Activated CD4-positive, alpha-beta memory T cell treated with anti-CD3 and anti-CD28 coated beads for 36 hours (primary cell): ENCODE data around the gene GNAS-AS1. TPM values are rescaled to one million over a fixed set of nuclear protein-coding genes. Genes with fewer than 3 reads are reported as not detected.

ENCODE experiments used
- CTCF ChIA-PET: fragments of 350-600 bp; sonication (Branson Sonifier 250); formaldehyde crosslinking; loops from one replicate; lab custom pipeline; 2021; ENCODE audit warnings: antibody characterized with exemption, inconsistent platforms; lab: Charles Lee
- POLR2A ChIA-PET: fragments of 350-600 bp; sonication (Branson Sonifier 250); formaldehyde crosslinking; loops from one replicate; lab custom pipeline; 2021; ENCODE audit warnings: antibody characterized with exemption; lab: Charles Lee
- DNase-seq: peaks from one replicate; pipeline ENCODE4 v3.0.0-alpha.2; 2020
- H3K27ac Mint-ChIP-seq: one replicate; pipeline ENCODE4 v1.8.0; 2021; ENCODE audit warnings: mixed read lengths
- H3K27me3 Mint-ChIP-seq: one replicate; pipeline ENCODE4 v1.8.0; 2021; ENCODE audit warnings: mixed read lengths
- H3K36me3 Mint-ChIP-seq: one replicate; pipeline ENCODE4 v1.8.0; 2021; ENCODE audit warnings: mixed read lengths
- H3K4me1 Mint-ChIP-seq: one replicate; pipeline ENCODE4 v1.8.0; 2021; ENCODE audit warnings: low read depth, mixed read lengths
- H3K4me3 Mint-ChIP-seq: one replicate; pipeline ENCODE4 v1.8.0; 2021; ENCODE audit warnings: mild to moderate bottlenecking, mixed read lengths
- H3K9me3 Mint-ChIP-seq: one replicate; pipeline ENCODE4 v1.8.0; 2021; ENCODE audit warnings: mixed read lengths
- intact Hi-C: fragments of 100-400 bp; cut with micrococcal nuclease; formaldehyde crosslinking; loops from one replicate; pipeline ENCODE4 v1.15.1; 2023
- total RNA-seq, 2 experiments: library from RNA; stranded (reverse); gene quantifications; one replicate each; pipeline ENCODE4 v1.2.3, GENCODE V29; 2021

Gene GNAS-AS1
- total RNA-seq, 2 experiments from 2014 or later: 1.1 to 1.3 TPM

DNA sequence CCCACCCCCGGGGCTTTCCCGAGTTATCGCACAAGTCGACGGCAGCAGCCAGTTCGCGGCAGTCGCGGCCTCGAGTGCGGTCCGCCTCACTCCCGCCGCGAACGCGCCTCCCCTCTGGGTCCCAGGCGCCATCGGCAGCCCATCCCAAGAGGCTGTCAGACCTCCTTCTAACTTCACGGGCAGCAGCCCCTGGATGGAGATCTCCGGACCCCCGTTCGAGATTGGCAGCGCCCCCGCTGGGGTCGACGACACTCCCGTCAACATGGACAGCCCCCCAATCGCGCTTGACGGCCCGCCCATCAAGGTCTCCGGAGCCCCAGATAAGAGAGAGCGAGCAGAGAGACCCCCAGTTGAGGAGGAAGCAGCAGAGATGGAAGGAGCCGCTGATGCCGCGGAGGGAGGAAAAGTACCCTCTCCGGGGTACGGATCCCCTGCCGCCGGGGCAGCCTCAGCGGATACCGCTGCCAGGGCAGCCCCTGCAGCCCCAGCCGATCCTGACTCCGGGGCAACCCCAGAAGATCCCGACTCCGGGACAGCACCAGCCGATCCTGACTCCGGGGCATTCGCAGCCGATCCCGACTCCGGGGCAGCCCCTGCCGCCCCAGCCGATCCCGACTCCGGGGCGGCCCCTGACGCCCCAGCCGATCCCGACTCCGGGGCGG, 3.4 kb upstream of the GNAS-AS1 start:
- peak overlapping the region; percentile 32 for H3K4me3 Mint-ChIP-seq
- ChIA-PET CTCF (interaction anchor here (1.6 to 2.3 kb wide), 3 partner anchors 13 to 373 kb away, joined by 5 to 10 read pairs (median 6); no protein-coding TSS in a partner anchor), POLR2A (no interaction called here)
- intact Hi-C loops: loop anchor here (5.0 kb wide), 2 partner anchors 202 to 617 kb away; partner anchors contain the start of gene STX16
- DNase-seq: no peak
- peaks cover 45% of the 10 kb centered on the region for H3K27me3 Mint-ChIP-seq
- H3K4me1 Mint-ChIP-seq: peaks cover 17% of the 10 kb centered on the region
- no peaks in the 10 kb centered on the region for H3K9me3 Mint-ChIP-seq
- no peaks in the 10 kb centered on the region for H3K36me3 Mint-ChIP-seq
- no peak overlapping the region for H3K27ac Mint-ChIP-seq

DNA sequence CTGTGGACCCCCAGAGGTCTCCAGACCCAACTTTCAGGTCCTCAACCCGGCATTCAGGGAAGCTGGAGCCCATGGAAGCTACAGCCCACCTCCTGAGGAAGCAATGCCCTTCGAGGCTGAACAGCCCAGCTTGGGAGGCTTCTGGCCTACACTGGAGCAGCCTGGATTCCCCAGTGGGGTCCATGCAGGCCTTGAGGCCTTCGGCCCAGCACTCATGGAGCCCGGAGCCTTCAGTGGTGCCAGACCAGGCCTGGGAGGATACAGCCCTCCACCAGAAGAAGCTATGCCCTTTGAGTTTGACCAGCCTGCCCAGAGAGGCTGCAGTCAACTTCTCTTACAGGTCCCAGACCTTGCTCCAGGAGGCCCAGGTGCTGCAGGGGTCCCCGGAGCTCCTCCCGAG, 2.8 kb upstream of the GNAS-AS1 start:
- no peak overlapping the region for H3K4me3 Mint-ChIP-seq
- ChIA-PET POLR2A (no interaction called here), CTCF (interaction anchor here (1.3 to 2.3 kb wide), 4 partner anchors 14 to 372 kb away, joined by 3 to 10 read pairs (median 6); no protein-coding TSS in a partner anchor)
- intact Hi-C loops: loop anchor here (5.0 kb wide), 2 partner anchors 201 to 616 kb away; partner anchors contain the start of gene STX16
- H3K27ac Mint-ChIP-seq: no peak overlapping the region
- no peak for DNase-seq
- H3K9me3 Mint-ChIP-seq: no peaks in the 10 kb centered on the region
- H3K4me1 Mint-ChIP-seq: peaks cover 17% of the 10 kb centered on the region
- H3K36me3 Mint-ChIP-seq: no peaks in the 10 kb centered on the region
- H3K27me3 Mint-ChIP-seq: peaks cover 47% of the 10 kb centered on the region

- Mint-ChIP-seq H3K4me1 (peaks cover 23% of the 10 kb centered on the region), H3K27ac (no peak within 1 kb of the TSS), H3K27me3 (peaks cover 49% of the 10 kb centered on the region), H3K4me3 (peak within 1 kb of the TSS; percentile 86), H3K9me3 (no peaks in the 10 kb centered on the region), H3K36me3 (no peaks in the 10 kb centered on the region)
- intact Hi-C loops: loop anchor here (5.0 kb wide), 2 partner anchors 200 to 615 kb away; partner anchors contain the start of gene STX16
- POLR2A ChIA-PET: no interaction called here
- CTCF ChIA-PET: interaction anchor here (0.8 to 2.3 kb wide), 7 partner anchors 11 to 372 kb away, joined by 3 to 10 read pairs (median 3); no protein-coding TSS in a partner anchor
- peak; percentile 73 for DNase-seq
Observed at GRCh38 chr20:58852543-58853271, 2.0 kb upstream of the GNAS-AS1 start, which contains the start of gene GNAS. Gene GNAS (plus strand): TSS chr20:58852716.

DNA sequence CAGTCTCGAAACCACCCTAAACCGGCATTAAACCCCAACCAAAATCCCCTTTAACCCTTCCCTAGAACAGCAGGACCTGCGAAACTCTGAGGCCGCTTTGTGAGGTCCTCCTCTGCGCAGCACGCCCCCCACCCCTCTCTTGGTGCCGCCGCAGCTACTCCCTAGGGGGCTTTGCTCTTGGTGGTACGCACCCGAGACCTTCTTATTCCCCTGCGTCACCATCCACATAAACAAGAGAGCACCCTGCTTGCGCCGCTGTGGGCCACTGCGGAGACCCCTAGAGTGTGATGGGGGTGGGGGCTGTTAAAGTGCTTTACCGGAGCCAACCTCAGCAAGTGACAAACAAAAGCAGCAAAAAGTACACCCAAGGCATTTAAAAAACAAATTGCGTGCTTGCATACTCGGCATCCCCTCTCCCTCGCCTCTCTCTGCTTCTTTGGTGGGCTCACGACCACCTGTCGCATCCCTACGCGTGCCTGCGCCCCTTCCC, 1.3 kb upstream of the GNAS-AS1 start:
- CTCF ChIA-PET: interaction anchor here (0.8 to 2.3 kb wide), 7 partner anchors 12 to 371 kb away, joined by 3 to 10 read pairs (median 3); no protein-coding TSS in a partner anchor
- POLR2A ChIA-PET: interaction anchor here (1.4 kb wide), 1 partner anchor 201 kb away, joined by 4 read pairs; the partner anchor contains the start of gene STX16
- Mint-ChIP-seq H3K36me3 (no peaks in the 10 kb centered on the region), H3K27ac (no peak overlapping the region), H3K4me3 (peak overlapping the region; percentile 86), H3K27me3 (peaks cover 50% of the 10 kb centered on the region), H3K9me3 (no peaks in the 10 kb centered on the region), H3K4me1 (peaks cover 30% of the 10 kb centered on the region)
- intact Hi-C loops: loop anchor here (1.0 to 5.0 kb wide), 3 partner anchors 34 to 615 kb away; partner anchors contain the start of gene STX16
- DNase-seq: no peak

DNA sequence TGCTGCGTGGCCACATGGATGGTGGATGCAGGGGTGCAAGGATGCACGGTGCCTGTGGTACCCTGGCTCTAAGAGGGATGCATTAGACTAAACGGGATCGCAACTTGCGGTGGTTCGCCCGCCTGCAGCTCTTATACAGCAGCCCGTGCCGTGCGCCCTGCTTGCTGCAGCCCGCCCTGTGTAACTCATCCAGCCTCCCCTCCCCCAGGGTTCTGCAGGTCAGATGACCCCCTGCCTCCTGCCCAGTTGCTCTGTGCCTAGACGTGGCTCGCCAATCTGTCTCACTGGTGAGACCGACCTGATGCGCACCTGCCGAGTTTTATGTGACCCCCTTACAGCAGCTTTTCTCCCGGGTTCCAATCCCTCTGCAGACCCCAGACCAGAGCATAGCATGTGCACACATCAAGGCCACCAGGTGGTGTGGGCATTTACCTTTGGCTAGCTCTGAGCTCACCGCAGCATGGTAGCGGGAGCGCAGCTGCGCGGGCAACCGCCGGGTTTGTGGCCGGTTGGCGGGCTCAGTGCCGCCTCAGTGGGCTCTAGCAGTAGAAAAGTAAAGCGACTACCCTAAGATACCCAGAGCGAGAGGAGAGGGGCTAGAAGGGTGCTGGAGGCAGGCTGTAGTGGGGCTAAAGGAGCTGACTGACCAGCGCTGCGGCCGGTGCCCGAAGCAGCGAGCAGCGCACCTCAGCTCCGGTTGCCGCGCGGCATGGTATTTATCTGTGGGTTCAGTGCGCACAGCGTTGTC, 693 bp upstream of the GNAS-AS1 start:
- POLR2A ChIA-PET: interaction anchor here (1.4 kb wide), 1 partner anchor 200 kb away, joined by 4 read pairs; the partner anchor contains the start of gene STX16
- intact Hi-C loops: loop anchor here (1.0 to 5.0 kb wide), 3 partner anchors 33 to 614 kb away; partner anchors contain the start of gene STX16
- H3K4me3 Mint-ChIP-seq: peak overlapping the region; percentile 86

GRCh38 chr20:58847463-58847862, 3.2 kb downstream of the GNAS-AS1 start:
- Mint-ChIP-seq H3K9me3 (no peaks in the 10 kb centered on the region), H3K36me3 (no peaks in the 10 kb centered on the region), H3K4me1 (peaks cover 21% of the 10 kb centered on the region), H3K4me3 (no peak overlapping the region), H3K27ac (no peak overlapping the region), H3K27me3 (peaks cover 57% of the 10 kb centered on the region)
- ChIA-PET POLR2A (no interaction called here), CTCF (interaction anchor here (0.7 to 1.3 kb wide), 3 partner anchors 186 to 648 kb away, joined by 3 to 5 read pairs (median 3); no protein-coding TSS in a partner anchor)
- peak; percentile 29 for DNase-seq
- intact Hi-C loops: no loop called here

More for the DNA sequence above, 693 bp upstream of the GNAS-AS1 start:
- no peak for DNase-seq
- Mint-ChIP-seq H3K27ac (no peak overlapping the region), H3K9me3 (no peaks in the 10 kb centered on the region), H3K27me3 (peaks cover 48% of the 10 kb centered on the region), H3K4me1 (peaks cover 30% of the 10 kb centered on the region), H3K36me3 (no peaks in the 10 kb centered on the region)
- CTCF ChIA-PET: interaction anchor here (0.7 to 1.3 kb wide), 4 partner anchors 12 to 370 kb away, joined by 3 to 4 read pairs (median 3); no protein-coding TSS in a partner anchor

DNA sequence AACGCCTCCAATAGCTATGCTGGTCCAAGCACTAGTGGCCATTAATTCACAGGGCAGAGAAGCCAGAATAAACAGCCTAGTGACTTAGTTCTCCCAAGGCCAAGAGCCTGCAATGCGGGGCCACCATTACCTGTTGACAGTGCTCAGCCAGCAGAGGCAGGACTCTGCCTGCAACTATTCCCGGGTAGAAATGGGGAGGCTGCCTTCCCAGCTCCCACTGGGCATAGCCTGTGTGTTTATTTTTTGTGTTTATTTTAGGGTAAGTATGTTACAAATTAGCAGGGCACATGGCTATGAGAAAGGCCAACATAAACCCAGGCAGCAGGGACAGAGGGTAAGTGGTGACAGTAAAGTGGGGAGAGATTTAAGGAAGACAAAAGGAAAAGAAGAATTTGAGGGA, 5.0 kb downstream of the GNAS-AS1 start:
- CTCF ChIA-PET: interaction anchor here (1.1 kb wide), 1 partner anchor 195 kb away, joined by 4 read pairs; the partner anchor contains the start of gene STX16
- H3K4me3 Mint-ChIP-seq: no peak overlapping the region
- DNase-seq: no peak
- no peaks in the 10 kb centered on the region for H3K9me3 Mint-ChIP-seq
- no peak overlapping the region for H3K27ac Mint-ChIP-seq
- H3K4me1 Mint-ChIP-seq: peaks cover 19% of the 10 kb centered on the region
- peaks cover 66% of the 10 kb centered on the region for H3K27me3 Mint-ChIP-seq
- intact Hi-C loops: no loop called here
- H3K36me3 Mint-ChIP-seq: no peaks in the 10 kb centered on the region
- POLR2A ChIA-PET: no interaction called here

- ChIA-PET CTCF (interaction anchor here (0.6 kb wide), 1 partner anchor 652 kb away, joined by 3 read pairs; no protein-coding TSS in a partner anchor), POLR2A (interaction anchor here (1.0 kb wide), 1 partner anchor 454 kb away, joined by 3 read pairs; the partner anchor contains the start of gene VAPB)
- Mint-ChIP-seq H3K36me3 (no peaks in the 10 kb centered on the region), H3K4me3 (no peak overlapping the region), H3K27ac (no peak overlapping the region), H3K27me3 (peaks cover 59% of the 10 kb centered on the region), H3K4me1 (peaks cover 14% of the 10 kb centered on the region), H3K9me3 (no peaks in the 10 kb centered on the region)
- intact Hi-C loops: loop anchor here (5.0 kb wide), 1 partner anchor 361 kb away; no protein-coding TSS in a partner anchor
- no peak for DNase-seq
Observed at GRCh38 chr20:58843128-58843556, 7.6 kb downstream of the GNAS-AS1 start.

- Mint-ChIP-seq H3K4me3 (no peak overlapping the region), H3K36me3 (no peaks in the 10 kb centered on the region), H3K9me3 (no peaks in the 10 kb centered on the region), H3K4me1 (peaks cover 5% of the 10 kb centered on the region), H3K27me3 (peaks cover 59% of the 10 kb centered on the region), H3K27ac (no peak overlapping the region)
- DNase-seq: no peak
- CTCF ChIA-PET: no interaction called here
- intact Hi-C loops: loop anchor here (5.0 kb wide), 1 partner anchor 360 kb away; no protein-coding TSS in a partner anchor
- POLR2A ChIA-PET: no interaction called here
Observed at GRCh38 chr20:58842276-58842675, 8.4 kb downstream of the GNAS-AS1 start.

DNA sequence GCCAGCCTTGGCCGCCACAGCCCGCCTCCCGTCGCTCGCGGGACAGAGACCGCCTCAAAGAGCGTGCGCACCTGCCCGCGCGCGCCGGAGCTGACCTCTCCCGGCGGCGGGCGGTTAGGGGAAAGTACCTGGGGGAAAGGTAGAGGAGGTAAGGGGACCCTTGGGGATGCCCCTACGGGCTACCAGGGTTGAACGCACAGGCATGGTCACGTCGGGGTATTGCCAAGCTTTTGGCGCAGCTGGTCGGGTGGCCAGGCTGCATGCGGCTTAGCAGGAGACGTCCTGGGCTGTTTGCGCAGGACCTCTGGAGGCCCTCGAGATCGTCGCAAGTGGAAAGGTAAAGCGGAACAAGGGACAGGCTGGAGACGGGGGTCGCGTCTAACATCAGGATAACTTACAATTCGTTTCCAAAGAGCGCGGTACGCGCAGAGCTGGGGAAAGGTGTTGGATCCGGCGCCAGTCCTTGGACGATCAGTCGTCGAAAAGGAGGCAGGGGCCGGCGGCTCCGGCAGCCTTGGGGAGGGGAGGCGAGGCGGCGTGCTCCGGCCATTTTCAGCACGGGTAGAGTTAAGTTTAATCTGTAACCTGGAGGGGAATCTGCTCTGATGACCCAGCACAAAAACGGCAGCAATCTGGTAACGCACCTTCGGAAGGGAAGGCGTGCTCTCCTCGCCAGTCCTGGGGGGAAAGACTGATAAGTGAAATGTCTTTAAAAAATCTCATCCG, 9.0 kb downstream of the GNAS-AS1 start:
- ChIA-PET POLR2A (no interaction called here), CTCF (no interaction called here)
- Mint-ChIP-seq H3K27me3 (peaks cover 55% of the 10 kb centered on the region), H3K9me3 (no peaks in the 10 kb centered on the region), H3K36me3 (no peaks in the 10 kb centered on the region), H3K27ac (no peak overlapping the region), H3K4me1 (peaks cover 3% of the 10 kb centered on the region), H3K4me3 (no peak overlapping the region)
- DNase-seq: no peak
- intact Hi-C loops: loop anchor here (5.0 kb wide), 1 partner anchor 359 kb away; no protein-coding TSS in a partner anchor
